Dendritic cell treated with granulocyte-macrophage colony-stimulating factor and Interleukin-4, amounts not matched to agents 40 ng/mL and 50 ng/mL, for 4 days (primary cell): ENCODE measurements around the gene DEFB119.
"Not testable (repeated sequence)": the region's sequence is repeated elsewhere in the genome, so short reads cannot be mapped to it uniquely, and the experiment has no call there.

Source experiments
- H3K27ac Mint-ChIP-seq: one replicate; pipeline ENCODE4 v1.8.0; 2022; ENCODE audit warnings: mild to moderate bottlenecking, mixed read lengths
- H3K27me3 Mint-ChIP-seq: one replicate; pipeline ENCODE4 v1.8.0; 2022; ENCODE audit warnings: mild to moderate bottlenecking, mixed read lengths
- H3K36me3 Mint-ChIP-seq: one replicate; pipeline ENCODE4 v1.8.0; 2022; ENCODE audit warnings: low read depth, mixed read lengths
- H3K4me1 Mint-ChIP-seq: one replicate; pipeline ENCODE4 v1.8.0; 2022; ENCODE audit warnings: low read depth, mixed read lengths
- H3K4me3 Mint-ChIP-seq: one replicate; pipeline ENCODE4 v1.8.0; 2022; ENCODE audit warnings: mild to moderate bottlenecking, moderate library complexity, mixed read lengths
- H3K9me3 Mint-ChIP-seq: one replicate; pipeline ENCODE4 v1.8.0; 2022; ENCODE audit warnings: mixed read lengths
- intact Hi-C: fragments of 100-400 bp; cut with micrococcal nuclease; formaldehyde crosslinking; loops from one replicate; pipeline ENCODE4 v1.15.0; 2022

Gene DEFB119

GRCh38 chr20:31364272-31364671 is 26.1 kb downstream of the DEFB119 start:
- intact Hi-C loops, H3K9me3 Mint-ChIP-seq, H3K4me3 Mint-ChIP-seq, H3K36me3 Mint-ChIP-seq, H3K27ac Mint-ChIP-seq, H3K4me1 Mint-ChIP-seq, H3K27me3 Mint-ChIP-seq: not testable (repeated sequence)

DNA sequence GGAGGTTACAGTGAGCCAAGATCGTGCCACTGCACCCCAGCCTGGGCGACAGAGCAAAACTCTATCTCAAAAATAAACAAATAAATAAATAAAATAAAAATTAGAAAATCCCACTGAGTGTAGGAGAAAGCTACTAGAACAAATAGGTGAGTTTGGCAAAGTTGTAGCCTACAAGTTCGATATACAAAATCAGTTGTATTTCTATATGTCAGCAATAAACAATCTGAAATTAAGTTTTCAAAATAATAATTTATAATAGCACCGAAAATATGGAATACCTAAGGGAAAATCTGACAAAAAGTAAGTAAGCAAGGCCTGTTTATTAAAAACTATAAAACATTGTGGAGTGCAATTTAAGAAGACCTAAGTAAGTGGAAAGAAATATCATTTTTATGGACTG is 27.1 kb downstream of the DEFB119 start:
- no peaks in the 10 kb centered on the region for H3K9me3 Mint-ChIP-seq
- intact Hi-C loops = no loop called here
- H3K27ac Mint-ChIP-seq = no peak overlapping the region

DNA sequence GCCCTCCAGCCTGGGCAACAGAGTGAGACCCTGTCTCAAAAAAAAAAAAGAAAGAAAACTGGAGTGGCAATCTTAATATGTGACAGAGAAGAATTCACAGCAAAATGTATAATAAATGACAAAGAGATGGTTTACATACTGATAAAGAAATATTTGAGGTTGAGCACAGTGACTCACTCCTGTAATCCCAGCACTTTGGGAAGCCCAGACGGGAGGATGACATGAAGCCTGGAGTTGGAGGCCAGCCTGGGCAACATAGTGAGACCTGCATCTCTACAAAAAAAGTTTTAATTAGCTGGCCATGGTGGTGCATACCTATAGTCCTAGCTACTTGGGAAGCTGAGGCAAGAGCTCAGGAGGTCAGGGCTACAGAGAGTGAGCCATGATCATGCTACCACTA is 34.4 kb downstream of the DEFB119 start:
- no peaks in the 10 kb centered on the region for H3K27me3 Mint-ChIP-seq
- H3K4me3 Mint-ChIP-seq = no peak overlapping the region
- H3K4me1 Mint-ChIP-seq = no peaks in the 10 kb centered on the region
- H3K9me3 Mint-ChIP-seq = no peaks in the 10 kb centered on the region
- H3K36me3 Mint-ChIP-seq = no peaks in the 10 kb centered on the region
- intact Hi-C loops = no loop called here
- H3K27ac Mint-ChIP-seq = no peak overlapping the region

More for the DNA sequence above, 27.1 kb downstream of the DEFB119 start:
- H3K36me3 Mint-ChIP-seq = no peaks in the 10 kb centered on the region
- no peak overlapping the region for H3K4me3 Mint-ChIP-seq
- H3K27me3 Mint-ChIP-seq = no peaks in the 10 kb centered on the region
- no peaks in the 10 kb centered on the region for H3K4me1 Mint-ChIP-seq

DNA sequence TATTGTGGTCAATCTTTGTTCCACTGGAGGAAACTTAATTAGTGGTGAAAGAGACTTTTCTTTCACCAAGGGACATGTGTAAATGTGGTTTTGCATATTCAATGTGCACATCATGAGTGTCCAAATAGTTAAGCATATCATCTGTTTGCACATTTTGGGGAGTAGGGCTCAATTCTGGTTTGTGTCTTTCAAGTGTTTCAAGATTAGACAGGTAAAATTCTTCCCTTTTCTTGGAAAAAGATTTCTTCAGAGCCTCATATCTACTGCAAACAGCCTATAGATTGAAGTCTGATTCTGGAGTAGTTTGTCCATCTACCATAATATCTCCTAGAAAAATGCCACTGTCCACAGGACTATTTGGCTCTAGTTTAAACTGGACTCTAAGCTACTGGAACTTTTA is 48.9 kb downstream of the DEFB119 start:
- Mint-ChIP-seq H3K9me3 (no peaks in the 10 kb centered on the region), H3K36me3 (no peaks in the 10 kb centered on the region), H3K27ac (no peak overlapping the region), H3K4me3 (no peak overlapping the region), H3K27me3 (no peaks in the 10 kb centered on the region), H3K4me1 (no peaks in the 10 kb centered on the region)
- intact Hi-C loops = no loop called here

DNA sequence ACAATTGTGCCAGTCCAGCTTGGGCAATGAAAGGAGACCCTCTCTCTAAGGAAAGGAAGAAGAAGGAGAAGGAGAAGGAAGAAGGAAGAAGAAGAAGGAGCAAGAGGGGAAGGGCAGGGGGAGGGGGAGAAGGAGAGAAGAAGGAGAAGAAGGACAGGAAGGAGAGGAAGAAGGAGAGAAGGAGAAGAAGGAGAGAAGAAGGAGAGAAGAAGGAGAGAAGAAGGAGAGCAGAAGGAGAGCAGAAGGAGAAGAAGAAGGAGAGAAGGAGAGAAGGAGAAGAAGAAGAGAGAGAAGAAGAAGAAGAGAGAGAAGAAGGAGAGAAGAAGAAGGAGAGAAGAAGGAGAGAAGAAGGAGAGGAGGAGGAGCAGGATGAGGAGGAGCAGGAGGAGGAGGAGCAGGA is 59.5 kb downstream of the DEFB119 start:
- no peak overlapping the region for H3K27ac Mint-ChIP-seq
- no peak overlapping the region for H3K4me3 Mint-ChIP-seq
- no peaks in the 10 kb centered on the region for H3K36me3 Mint-ChIP-seq
- H3K4me1 Mint-ChIP-seq = no peaks in the 10 kb centered on the region
- H3K9me3 Mint-ChIP-seq = peaks cover 24% of the 10 kb centered on the region
- H3K27me3 Mint-ChIP-seq = no peaks in the 10 kb centered on the region
- intact Hi-C loops = no loop called here
